Ovary (tissue), 9 donors: ENCODE data around the gene TCF7. TPM values are rescaled to one million over a fixed set of nuclear protein-coding genes. Genes with fewer than 3 reads are reported as not detected.

Experiments
- DNase-seq, 5 donors: peaks; one replicate each; pipeline ENCODE4 v3.0.0-alpha.2; 2019 to 2020
- H3K27ac ChIP-seq, 2 donors: fragments of 200-600 bp; one replicate each; pipeline versions ENCODE4 v1.5.1 to v1.8.0; 2019 to 2022
- H3K27me3 ChIP-seq: fragments of 200-600 bp; one replicate; pipeline ENCODE4 v1.8.0; 2022
- H3K36me3 ChIP-seq: fragments of 200-600 bp; sonication (generic); one replicate; pipeline ENCODE4 v1.5.1; 2019
- H3K4me1 ChIP-seq: one replicate; pipeline ENCODE4 v1.8.1; 2013; ENCODE audit warnings: mild to moderate bottlenecking, moderate library complexity; ENCODE audit not compliant: insufficient read depth
- H3K4me3 ChIP-seq: fragments of 200-600 bp; sonication (generic); one replicate; pipeline ENCODE4 v1.5.1; 2017
- H3K9me3 ChIP-seq, 2 donors: fragments of 200-600 bp in 1 of 2; sonication (generic) in 1 of 2; one replicate each; pipeline versions ENCODE4 v1.5.1 to v1.8.1; 2013 to 2019; ENCODE audit warnings: mild to moderate bottlenecking in 1 of 2, moderate library complexity in 1 of 2
- CTCF ChIP-seq, 3 donors: fragments of 450-650 bp in 2 of 3; fragments of 200-600 bp in 1 of 3; IDR thresholded peaks; one replicate each; pipeline versions ENCODE4 v1.5.1 to v1.8.0; 2016 to 2022; ENCODE audit warnings: antibody characterized with exemption in 3 of 3, mild to moderate bottlenecking in 1 of 3
- EP300 ChIP-seq: sonication (generic); formaldehyde crosslinking; IDR thresholded peaks from one replicate; pipeline ENCODE4 v1.6.1; 2017; ENCODE audit warnings: antibody characterized with exemption
- POLR2A ChIP-seq: fragments of 450-650 bp; IDR thresholded peaks from one replicate; pipeline ENCODE4 v1.6.1; 2017; ENCODE audit warnings: antibody characterized with exemption, mild to moderate bottlenecking, moderate library complexity
- WGBS, 3 donors: extraction: QIAGEN DNeasy Blood & Tissue Kit in 1 of 3; methylation state at CpG; one replicate each; pipeline versions ENCODE4 v1.1.5 to v1.1.7; 2013 to 2017; 5-methylcytosine and 5-hydroxymethylcytosine counted together
- intact Hi-C, 4 donors: fragments of 100-400 bp; cut with DNase I; formaldehyde crosslinking; loops; one replicate each; pipeline versions ENCODE4 v1.11.0 to v1.15.1; 2022 to 2023
- polyA plus RNA-seq, 2 donors: library from polyadenylated mRNA; stranded (reverse); fragments of 200-250 nt in 1 of 2; fragments of 350-450 nt in 1 of 2; fragmentation: Illumina TruSeq in 1 of 2; extraction: RNeasy Lipid Tissue Mini Kit (QIAGEN cat#74804) in 1 of 2; gene quantifications; one replicate each; pipeline ENCODE4 v1.2.3, GENCODE V29; 2013 to 2014
- total RNA-seq, 7 donors: library from RNA; depleted of rRNA in 2 of 7; stranded (reverse); fragments of >200 nt in 2 of 7; fragmentation: NEBNext Ultra II Directional in 3 of 7; extraction: Animal tissue kit (Norgen Biotek cat#: 25700) in 3 of 7; gene quantifications; one replicate each; pipeline versions ENCODE4 v1.1.0 to v1.2.4, GENCODE V29; 2016 to 2023
- donor health status: DM: no; HTN: no; CAD: no; lungs with moderate emphysema.
- donor health status: DM: no; HTN: no; CAD: no.
- donor health status: Bipolar disorder and iron deficiency.
- donor health status: DM: yes; HTN: yes; CAD: no.
- donor health status: DM: no; HTN: no; CAD: no.
- donor health status: DM: yes; HTN: yes; CAD: no.

TCF7 gene
- total and polyA plus RNA-seq, 9 donors = 1.7 to 15.2 (median 4.0) TPM

GRCh38 chr5:134133188-134133994 lies 18.9 kb downstream of the TCF7 start:
- Histone ChIP-seq H3K4me1 (no peaks in the 10 kb centered on the region), H3K27ac (no peak overlapping the region), H3K9me3 (no peaks in the 10 kb centered on the region), H3K4me3 (no peak overlapping the region), H3K27me3 (no peaks in the 10 kb centered on the region), H3K36me3 (no peaks in the 10 kb centered on the region)
- peak in 3 of 5 donors; percentile 14 to 29 (median 16) for DNase-seq
- intact Hi-C loops = no loop called here
- TF ChIP-seq EP300 (no peak), CTCF (IDR thresholded peaks at IDR 0.05) (no peak), POLR2A (no peak)
- WGBS, 3 donors = 85 to 92% (median 89%) methylated on average over 9 of the region's 9 CpGs

- no peak overlapping the region for H3K4me3 ChIP-seq
- no peaks in the 10 kb centered on the region for H3K4me1 ChIP-seq
- no peaks in the 10 kb centered on the region for H3K27me3 ChIP-seq
- intact Hi-C loops = no loop called here
- TF ChIP-seq EP300 = no peak
- no peak for TF ChIP-seq CTCF (IDR thresholded peaks at IDR 0.05)
- no peak for TF ChIP-seq POLR2A
- H3K36me3 ChIP-seq = no peaks in the 10 kb centered on the region
- 93 to 99% (median 94%) methylated on average over 6 of the region's 6 CpGs for WGBS, 3 donors
- DNase-seq = peak in 2 of 5 donors; percentile 14 to 20
- no peak overlapping the region for H3K27ac ChIP-seq
- H3K9me3 ChIP-seq = no peaks in the 10 kb centered on the region
These were observed 19.6 kb downstream of the TCF7 start for GRCh38 chr5:134133995-134134541.

GRCh38 chr5:134135091-134135655 lies 20.7 kb downstream of the TCF7 start:
- WGBS, 3 donors = 90 to 97% (median 92%) methylated on average over 7 of the region's 7 CpGs
- no peaks in the 10 kb centered on the region for H3K36me3 ChIP-seq
- no peak overlapping the region for H3K27ac ChIP-seq
- H3K27me3 ChIP-seq = no peaks in the 10 kb centered on the region
- DNase-seq = peak in 1 of 5 donors; percentile 4
- intact Hi-C loops = no loop called here
- TF ChIP-seq POLR2A (no peak), EP300 (no peak), CTCF (IDR thresholded peaks at IDR 0.05) (no peak)
- H3K4me1 ChIP-seq = no peaks in the 10 kb centered on the region
- no peak overlapping the region for H3K4me3 ChIP-seq
- H3K9me3 ChIP-seq = no peaks in the 10 kb centered on the region

GRCh38 chr5:134136221-134136631 lies 21.7 kb downstream of the TCF7 start:
- H3K36me3 ChIP-seq = no peaks in the 10 kb centered on the region
- no peak for DNase-seq
- peaks cover 1% of the 10 kb centered on the region for H3K4me1 ChIP-seq
- no peak overlapping the region for H3K27ac ChIP-seq
- no peaks in the 10 kb centered on the region for H3K27me3 ChIP-seq
- 50 to 57% (median 51%) methylated on average over 2 of the region's 2 CpGs for WGBS, 3 donors
- H3K9me3 ChIP-seq = no peaks in the 10 kb centered on the region
- no peak for TF ChIP-seq CTCF (IDR thresholded peaks at IDR 0.05)
- TF ChIP-seq EP300 = no peak
- intact Hi-C loops = no loop called here
- no peak overlapping the region for H3K4me3 ChIP-seq
